Measurements from ENCODE around the gene GABRB2.

The GABRB2 gene

DNA sequence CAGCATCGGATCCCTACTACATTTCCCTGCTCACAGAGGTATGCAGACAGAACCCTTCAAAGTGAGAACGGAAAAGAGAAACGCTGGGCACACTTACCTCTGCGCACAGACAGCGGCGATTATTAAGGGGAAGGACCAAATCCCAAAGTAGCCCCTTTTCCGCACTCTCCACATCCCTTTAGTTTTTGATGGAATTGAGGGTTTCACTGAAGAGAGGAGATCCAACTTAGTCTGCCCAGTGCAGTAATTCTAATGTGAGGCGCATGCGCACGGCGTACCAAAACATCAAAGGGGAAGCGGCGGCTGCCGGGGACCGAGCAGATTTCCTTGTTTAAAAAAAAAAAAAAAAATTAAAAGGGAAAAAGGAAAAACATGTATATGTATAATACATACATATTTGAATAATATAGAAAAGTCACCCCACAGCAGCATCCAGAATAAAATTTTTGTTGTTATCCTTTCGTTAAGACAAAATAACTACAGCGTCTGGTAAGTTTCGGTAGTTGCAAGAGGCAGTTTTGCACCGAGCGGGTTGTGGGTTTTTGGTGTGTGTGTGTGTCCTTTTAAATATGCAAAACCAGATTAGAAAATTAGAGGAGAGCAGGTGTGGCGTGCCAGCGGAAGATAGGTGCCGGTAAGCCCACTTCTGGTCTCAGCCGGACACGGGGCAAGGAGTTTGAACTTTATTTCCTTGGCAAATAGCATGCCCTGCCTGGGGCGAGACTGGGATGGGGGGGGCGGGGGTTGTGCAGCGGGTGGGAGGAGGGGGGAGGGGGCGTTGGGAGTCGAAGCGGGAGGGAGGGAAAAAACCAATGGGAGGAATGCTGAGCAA is at the start of gene GABRB2:
GABRB2 (minus strand) TSS at position 256 of the 832 bp plus-strand sequence; CDS start at position 174, 82 bp downstream.
- no peaks in the 10 kb centered on the region for H3K36me3 ChIP-seq
- H3K27me3 ChIP-seq (ENCODE audit: insufficient read depth, low read depth, severe bottlenecking) = peaks cover 65% of the 10 kb centered on the region
- H3K27ac ChIP-seq = no peak within 1 kb of the TSS
- peaks cover 3% of the 10 kb centered on the region for H3K9me3 ChIP-seq (ENCODE audit: severe bottlenecking)
- H3K4me3 ChIP-seq (ENCODE audit: low read depth, low read length) = no peak within 1 kb of the TSS; the same call in 1 of the 2 replicates
- peak; percentile 23 for DNase-seq
- TF ChIP-seq, protein P1, sequence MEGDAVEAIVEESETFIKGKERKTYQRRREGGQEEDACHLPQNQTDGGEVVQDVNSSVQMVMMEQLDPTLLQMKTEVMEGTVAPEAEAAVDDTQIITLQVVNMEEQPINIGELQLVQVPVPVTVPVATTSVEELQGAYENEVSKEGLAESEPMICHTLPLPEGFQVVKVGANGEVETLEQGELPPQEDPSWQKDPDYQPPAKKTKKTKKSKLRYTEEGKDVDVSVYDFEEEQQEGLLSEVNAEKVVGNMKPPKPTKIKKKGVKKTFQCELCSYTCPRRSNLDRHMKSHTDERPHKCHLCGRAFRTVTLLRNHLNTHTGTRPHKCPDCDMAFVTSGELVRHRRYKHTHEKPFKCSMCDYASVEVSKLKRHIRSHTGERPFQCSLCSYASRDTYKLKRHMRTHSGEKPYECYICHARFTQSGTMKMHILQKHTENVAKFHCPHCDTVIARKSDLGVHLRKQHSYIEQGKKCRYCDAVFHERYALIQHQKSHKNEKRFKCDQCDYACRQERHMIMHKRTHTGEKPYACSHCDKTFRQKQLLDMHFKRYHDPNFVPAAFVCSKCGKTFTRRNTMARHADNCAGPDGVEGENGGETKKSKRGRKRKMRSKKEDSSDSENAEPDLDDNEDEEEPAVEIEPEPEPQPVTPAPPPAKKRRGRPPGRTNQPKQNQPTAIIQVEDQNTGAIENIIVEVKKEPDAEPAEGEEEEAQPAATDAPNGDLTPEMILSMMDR (IDR thresholded peaks at IDR 0.05; ENCODE audit: low read depth, low read length) = no peak

DNA sequence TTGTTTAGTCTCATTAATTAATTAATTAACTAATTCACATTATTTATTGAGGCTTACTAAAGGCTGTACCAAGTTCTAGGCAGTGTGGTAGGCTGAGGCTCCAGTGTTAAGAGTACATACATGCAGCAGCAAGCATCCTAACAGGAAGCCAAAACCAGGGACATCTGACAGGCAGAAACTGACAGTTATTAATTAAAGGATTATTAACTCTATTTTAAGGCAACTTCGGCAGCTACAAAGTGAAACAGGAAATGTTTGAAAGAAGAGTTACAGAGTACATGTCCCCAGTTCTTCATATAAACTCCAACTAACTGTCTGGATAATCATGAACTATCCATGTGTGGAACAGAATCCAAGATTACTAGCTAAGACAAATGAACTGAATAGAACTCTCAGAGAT is 39.3 kb upstream of the GABRB2 start:
- TF ChIP-seq, protein P1 (IDR thresholded peaks at IDR 0.05; ENCODE audit: low read depth, low read length) = no peak
- DNase-seq = no peak
- Histone ChIP-seq H3K9me3 (ENCODE audit: severe bottlenecking) (no peaks in the 10 kb centered on the region), H3K36me3 (no peaks in the 10 kb centered on the region), H3K27me3 (ENCODE audit: insufficient read depth, low read depth, severe bottlenecking) (peaks cover 32% of the 10 kb centered on the region), H3K4me3 (ENCODE audit: low read depth, low read length) (no peak overlapping the region), H3K27ac (no peak overlapping the region)

- no peak for DNase-seq
- Histone ChIP-seq H3K9me3 (ENCODE audit: severe bottlenecking) (no peaks in the 10 kb centered on the region), H3K27ac (no peak overlapping the region), H3K36me3 (no peaks in the 10 kb centered on the region), H3K27me3 (ENCODE audit: insufficient read depth, low read depth, severe bottlenecking) (peaks cover 35% of the 10 kb centered on the region), H3K4me3 (ENCODE audit: low read depth, low read length) (no peak overlapping the region)
- TF ChIP-seq, protein P1 (IDR thresholded peaks at IDR 0.05; ENCODE audit: low read depth, low read length) = no peak
Observed at GRCh38 chr5:161580621-161581020, 34.1 kb upstream of the GABRB2 start.

DNA sequence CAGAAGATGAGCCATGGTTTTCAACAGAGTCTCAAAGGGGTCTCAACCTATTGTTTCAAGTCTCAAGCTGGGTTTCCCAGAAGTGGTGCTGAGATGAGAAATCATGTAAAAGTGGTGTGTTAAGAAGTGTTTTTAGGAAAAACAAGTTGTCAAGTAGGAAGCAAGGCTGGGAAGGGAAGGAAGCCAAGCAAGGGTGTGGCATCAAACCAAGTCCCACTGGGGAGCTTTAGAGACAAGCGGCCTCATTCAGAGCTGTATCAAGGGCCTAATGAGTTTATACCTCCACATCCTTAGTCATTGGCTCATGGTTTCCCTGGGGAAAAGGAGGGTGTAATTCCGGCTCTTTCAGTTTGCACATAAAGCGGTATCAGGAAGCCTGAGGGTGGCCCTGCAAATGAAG is 26.4 kb upstream of the GABRB2 start:
- Histone ChIP-seq H3K9me3 (ENCODE audit: severe bottlenecking) (no peaks in the 10 kb centered on the region), H3K4me3 (ENCODE audit: low read depth, low read length) (no peak overlapping the region), H3K27ac (no peak overlapping the region), H3K27me3 (ENCODE audit: insufficient read depth, low read depth, severe bottlenecking) (peaks cover 23% of the 10 kb centered on the region), H3K36me3 (no peaks in the 10 kb centered on the region)
- DNase-seq = no peak
- TF ChIP-seq, protein P1 (IDR thresholded peaks at IDR 0.05; ENCODE audit: low read depth, low read length) = no peak

- TF ChIP-seq, protein P1 (IDR thresholded peaks at IDR 0.05; ENCODE audit: low read depth, low read length) = no peak
- Histone ChIP-seq H3K9me3 (ENCODE audit: severe bottlenecking) (no peaks in the 10 kb centered on the region), H3K27me3 (ENCODE audit: insufficient read depth, low read depth, severe bottlenecking) (peaks cover 14% of the 10 kb centered on the region), H3K4me3 (ENCODE audit: low read depth, low read length) (no peak overlapping the region), H3K36me3 (no peaks in the 10 kb centered on the region), H3K27ac (no peak overlapping the region)
- DNase-seq = no peak
Observed at GRCh38 chr5:161566081-161566480, 19.6 kb upstream of the GABRB2 start.
